ENCODE data around the gene GPHA2. TPM values are rescaled to one million over a fixed set of nuclear protein-coding genes. Genes with fewer than 3 reads are reported as not detected.

Gene GPHA2
- total and polyA plus RNA-seq, 2 of the 13 experiments (the other 11 are each of a cell fraction or from before 2014, with no cell fraction given): 13.0 to 19.1 TPM

DNA sequence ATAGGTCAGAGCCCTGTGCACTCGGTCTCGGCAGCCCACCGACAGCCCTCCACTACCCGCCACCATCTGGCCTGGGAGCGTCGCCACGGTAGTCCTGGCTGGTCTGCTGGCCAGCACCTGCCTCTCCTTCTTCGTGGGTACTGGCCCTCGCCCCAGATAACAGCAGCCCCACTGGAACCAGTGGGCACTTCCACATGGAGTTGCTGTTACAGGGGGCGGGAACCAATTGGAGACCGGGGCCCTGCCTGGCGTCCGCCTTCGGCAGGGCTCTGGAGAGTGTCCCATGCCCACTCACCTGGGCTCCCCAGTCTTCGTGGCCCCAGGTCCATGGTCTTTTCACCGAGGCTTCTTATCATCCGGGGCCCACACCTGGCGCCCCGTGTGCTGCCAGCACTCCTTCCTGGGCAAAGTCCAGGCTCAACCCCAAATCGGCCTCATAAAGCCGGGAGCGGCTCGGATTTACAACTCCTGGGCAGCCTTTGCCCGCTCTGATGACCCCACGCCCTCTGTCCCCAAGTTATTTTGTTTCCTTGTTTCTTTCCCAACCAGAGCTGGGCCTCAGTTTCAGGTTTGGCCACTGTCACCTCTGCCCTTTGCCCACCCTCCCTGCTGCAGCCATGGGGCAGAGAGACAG is 44.4 kb downstream of the GPHA2 start (continued):
- TF ChIP-seq, protein P1, sequence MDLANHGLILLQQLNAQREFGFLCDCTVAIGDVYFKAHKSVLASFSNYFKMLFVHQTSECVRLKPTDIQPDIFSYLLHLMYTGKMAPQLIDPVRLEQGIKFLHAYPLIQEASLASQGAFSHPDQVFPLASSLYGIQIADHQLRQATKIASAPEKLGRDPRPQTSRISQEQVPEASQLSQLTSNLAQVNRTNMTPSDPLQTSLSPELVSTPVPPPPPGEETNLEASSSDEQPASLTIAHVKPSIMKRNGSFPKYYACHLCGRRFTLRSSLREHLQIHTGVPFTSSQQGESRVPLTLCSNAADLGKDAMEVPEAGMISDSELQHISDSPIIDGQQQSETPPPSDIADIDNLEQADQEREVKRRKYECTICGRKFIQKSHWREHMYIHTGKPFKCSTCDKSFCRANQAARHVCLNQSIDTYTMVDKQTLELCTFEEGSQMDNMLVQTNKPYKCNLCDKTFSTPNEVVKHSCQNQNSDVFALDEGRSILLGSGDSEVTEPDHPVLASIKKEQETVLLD (CRISPR knock-in tag; IDR thresholded peaks at IDR 0.05; ENCODE audit: low read depth): no peak
- no peak for TF ChIP-seq MTF1 (CRISPR knock-in tag; IDR thresholded peaks at IDR 0.05)
- no peak for TF ChIP-seq ZNF547 (CRISPR knock-in tag; IDR thresholded peaks at IDR 0.05)
- TF ChIP-seq, protein P2, sequence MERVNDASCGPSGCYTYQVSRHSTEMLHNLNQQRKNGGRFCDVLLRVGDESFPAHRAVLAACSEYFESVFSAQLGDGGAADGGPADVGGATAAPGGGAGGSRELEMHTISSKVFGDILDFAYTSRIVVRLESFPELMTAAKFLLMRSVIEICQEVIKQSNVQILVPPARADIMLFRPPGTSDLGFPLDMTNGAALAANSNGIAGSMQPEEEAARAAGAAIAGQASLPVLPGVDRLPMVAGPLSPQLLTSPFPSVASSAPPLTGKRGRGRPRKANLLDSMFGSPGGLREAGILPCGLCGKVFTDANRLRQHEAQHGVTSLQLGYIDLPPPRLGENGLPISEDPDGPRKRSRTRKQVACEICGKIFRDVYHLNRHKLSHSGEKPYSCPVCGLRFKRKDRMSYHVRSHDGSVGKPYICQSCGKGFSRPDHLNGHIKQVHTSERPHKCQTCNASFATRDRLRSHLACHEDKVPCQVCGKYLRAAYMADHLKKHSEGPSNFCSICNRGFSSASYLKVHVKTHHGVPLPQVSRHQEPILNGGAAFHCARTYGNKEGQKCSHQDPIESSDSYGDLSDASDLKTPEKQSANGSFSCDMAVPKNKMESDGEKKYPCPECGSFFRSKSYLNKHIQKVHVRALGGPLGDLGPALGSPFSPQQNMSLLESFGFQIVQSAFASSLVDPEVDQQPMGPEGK (CRISPR knock-in tag; IDR thresholded peaks at IDR 0.05): no peak
- TF ChIP-seq ZNF567 (CRISPR knock-in tag; IDR thresholded peaks at IDR 0.05; ENCODE audit: borderline replicate concordance): no peak
- TF ChIP-seq KLF9 (CRISPR knock-in tag; IDR thresholded peaks at IDR 0.05; ENCODE audit: low read depth): no peak
- TF ChIP-seq TCF7 (IDR thresholded peaks at IDR 0.05; ENCODE audit: low read depth): no peak
- TF ChIP-seq ETV5 (CRISPR knock-in tag; IDR thresholded peaks at IDR 0.05; ENCODE audit: borderline replicate concordance): no peak
- no peak for TF ChIP-seq GTF3A (CRISPR knock-in tag; conservative IDR thresholded peaks at IDR 0.05)
- TF ChIP-seq, protein P3, sequence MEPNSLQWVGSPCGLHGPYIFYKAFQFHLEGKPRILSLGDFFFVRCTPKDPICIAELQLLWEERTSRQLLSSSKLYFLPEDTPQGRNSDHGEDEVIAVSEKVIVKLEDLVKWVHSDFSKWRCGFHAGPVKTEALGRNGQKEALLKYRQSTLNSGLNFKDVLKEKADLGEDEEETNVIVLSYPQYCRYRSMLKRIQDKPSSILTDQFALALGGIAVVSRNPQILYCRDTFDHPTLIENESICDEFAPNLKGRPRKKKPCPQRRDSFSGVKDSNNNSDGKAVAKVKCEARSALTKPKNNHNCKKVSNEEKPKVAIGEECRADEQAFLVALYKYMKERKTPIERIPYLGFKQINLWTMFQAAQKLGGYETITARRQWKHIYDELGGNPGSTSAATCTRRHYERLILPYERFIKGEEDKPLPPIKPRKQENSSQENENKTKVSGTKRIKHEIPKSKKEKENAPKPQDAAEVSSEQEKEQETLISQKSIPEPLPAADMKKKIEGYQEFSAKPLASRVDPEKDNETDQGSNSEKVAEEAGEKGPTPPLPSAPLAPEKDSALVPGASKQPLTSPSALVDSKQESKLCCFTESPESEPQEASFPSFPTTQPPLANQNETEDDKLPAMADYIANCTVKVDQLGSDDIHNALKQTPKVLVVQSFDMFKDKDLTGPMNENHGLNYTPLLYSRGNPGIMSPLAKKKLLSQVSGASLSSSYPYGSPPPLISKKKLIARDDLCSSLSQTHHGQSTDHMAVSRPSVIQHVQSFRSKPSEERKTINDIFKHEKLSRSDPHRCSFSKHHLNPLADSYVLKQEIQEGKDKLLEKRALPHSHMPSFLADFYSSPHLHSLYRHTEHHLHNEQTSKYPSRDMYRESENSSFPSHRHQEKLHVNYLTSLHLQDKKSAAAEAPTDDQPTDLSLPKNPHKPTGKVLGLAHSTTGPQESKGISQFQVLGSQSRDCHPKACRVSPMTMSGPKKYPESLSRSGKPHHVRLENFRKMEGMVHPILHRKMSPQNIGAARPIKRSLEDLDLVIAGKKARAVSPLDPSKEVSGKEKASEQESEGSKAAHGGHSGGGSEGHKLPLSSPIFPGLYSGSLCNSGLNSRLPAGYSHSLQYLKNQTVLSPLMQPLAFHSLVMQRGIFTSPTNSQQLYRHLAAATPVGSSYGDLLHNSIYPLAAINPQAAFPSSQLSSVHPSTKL (CRISPR knock-in tag; IDR thresholded peaks at IDR 0.05): 0 out of 2 replicates have a peak, but pooled peaks have one; percentile 20
- peak; percentile 63 for TF ChIP-seq PHF21A (CRISPR knock-in tag; IDR thresholded peaks at IDR 0.05)
- TF ChIP-seq ZBTB38 (CRISPR knock-in tag; IDR thresholded peaks at IDR 0.05): no peak; the same call in 1 of the 2 replicates
- TF ChIP-seq SNAI1 (CRISPR knock-in tag; IDR thresholded peaks at IDR 0.05; ENCODE audit: borderline replicate concordance): no peak
- no peak for TF ChIP-seq ZNF678 (CRISPR knock-in tag; IDR thresholded peaks at IDR 0.05)
- TF ChIP-seq ELF3 (CRISPR knock-in tag; IDR thresholded peaks at IDR 0.05): 0 out of 2 replicates have a peak, but pooled peaks have one; percentile 41
- no peak for TF ChIP-seq SIX1 (CRISPR knock-in tag; IDR thresholded peaks at IDR 0.05; ENCODE audit: borderline replicate concordance)
- TF ChIP-seq, protein P4, sequence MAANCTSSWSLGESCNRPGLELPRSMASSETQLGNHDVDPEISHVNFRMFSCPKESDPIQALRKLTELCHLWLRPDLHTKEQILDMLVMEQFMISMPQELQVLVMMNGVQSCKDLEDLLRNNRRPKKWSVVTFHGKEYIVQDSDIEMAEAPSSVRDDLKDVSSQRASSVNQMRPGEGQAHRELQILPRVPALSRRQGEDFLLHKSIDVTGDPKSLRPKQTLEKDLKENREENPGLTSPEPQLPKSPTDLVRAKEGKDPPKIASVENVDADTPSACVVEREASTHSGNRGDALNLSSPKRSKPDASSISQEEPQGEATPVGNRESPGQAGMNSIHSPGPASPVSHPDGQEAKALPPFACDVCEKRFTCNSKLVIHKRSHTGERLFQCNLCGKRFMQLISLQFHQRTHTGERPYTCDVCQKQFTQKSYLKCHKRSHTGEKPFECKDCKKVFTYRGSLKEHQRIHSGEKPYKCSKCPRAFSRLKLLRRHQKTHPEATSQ (CRISPR knock-in tag; IDR thresholded peaks at IDR 0.05; ENCODE audit: borderline replicate concordance): no peak
- TF ChIP-seq ZEB1 (IDR thresholded peaks at IDR 0.05; ENCODE audit: insufficient replicate concordance, low read depth): peak; percentile 57
- no peak for TF ChIP-seq KDM5B (CRISPR knock-in tag; IDR thresholded peaks at IDR 0.05; ENCODE audit: borderline replicate concordance)

Data from HepG2 (cell line).